Peyer's patch (tissue), 4 donors: ENCODE data around the gene ATRIP.

ENCODE experiments used
- POLR2A ChIP-seq, 2 donors: fragments of 450-650 bp; IDR thresholded peaks; one replicate each; pipeline ENCODE4 v1.5.1; 2017; ENCODE audit warnings: antibody characterized with exemption in 2 of 2, mild to moderate bottlenecking in 2 of 2, moderate library complexity in 2 of 2
- TF ChIP-seq, protein P1 (sequence below), 6 experiments: fragments of 450-650 bp in 4 of 6; fragments of 200-600 bp in 2 of 6; sonication (generic) in 1 of 6; IDR thresholded peaks; one replicate each; pipeline ENCODE4 v1.5.1; 2017 to 2019; ENCODE audit warnings: antibody characterized with exemption in 6 of 6, mild to moderate bottlenecking in 3 of 6, moderate library complexity in 1 of 6

DNA sequence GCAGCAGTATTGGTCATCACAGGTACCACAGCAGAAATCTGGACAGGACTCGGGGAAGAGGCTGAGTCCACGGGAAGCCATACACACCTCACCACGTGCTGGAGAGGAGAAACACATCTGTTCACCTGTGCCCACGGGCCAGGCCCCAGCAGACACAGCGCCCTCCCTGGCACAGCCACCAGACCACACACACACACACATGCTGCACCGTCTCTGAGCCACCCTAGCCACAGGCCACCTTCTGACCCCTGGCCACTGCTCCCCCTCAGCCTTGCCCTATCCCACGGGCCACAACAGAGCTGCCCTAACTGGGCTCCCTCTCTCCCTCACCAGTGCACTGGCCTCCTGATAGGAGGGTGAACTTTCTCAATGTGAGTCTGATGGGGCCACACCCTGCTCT, 54.7 kb downstream of the ATRIP start:
- TF ChIP-seq, protein P1, sequence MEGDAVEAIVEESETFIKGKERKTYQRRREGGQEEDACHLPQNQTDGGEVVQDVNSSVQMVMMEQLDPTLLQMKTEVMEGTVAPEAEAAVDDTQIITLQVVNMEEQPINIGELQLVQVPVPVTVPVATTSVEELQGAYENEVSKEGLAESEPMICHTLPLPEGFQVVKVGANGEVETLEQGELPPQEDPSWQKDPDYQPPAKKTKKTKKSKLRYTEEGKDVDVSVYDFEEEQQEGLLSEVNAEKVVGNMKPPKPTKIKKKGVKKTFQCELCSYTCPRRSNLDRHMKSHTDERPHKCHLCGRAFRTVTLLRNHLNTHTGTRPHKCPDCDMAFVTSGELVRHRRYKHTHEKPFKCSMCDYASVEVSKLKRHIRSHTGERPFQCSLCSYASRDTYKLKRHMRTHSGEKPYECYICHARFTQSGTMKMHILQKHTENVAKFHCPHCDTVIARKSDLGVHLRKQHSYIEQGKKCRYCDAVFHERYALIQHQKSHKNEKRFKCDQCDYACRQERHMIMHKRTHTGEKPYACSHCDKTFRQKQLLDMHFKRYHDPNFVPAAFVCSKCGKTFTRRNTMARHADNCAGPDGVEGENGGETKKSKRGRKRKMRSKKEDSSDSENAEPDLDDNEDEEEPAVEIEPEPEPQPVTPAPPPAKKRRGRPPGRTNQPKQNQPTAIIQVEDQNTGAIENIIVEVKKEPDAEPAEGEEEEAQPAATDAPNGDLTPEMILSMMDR (IDR thresholded peaks at IDR 0.05): no peak
- TF ChIP-seq POLR2A (IDR thresholded peaks at IDR 0.05): no peak
